ENCODE data around the gene RP9.

GRCh38 chr7:33107136-33108066 is 1.8 kb downstream of the RP9 start:
- TF ChIP-seq CTCF (conservative IDR thresholded peaks at IDR 0.05) (peak; percentile 65), EZH2 (IDR thresholded peaks at IDR 0.05; ENCODE audit: low read depth) (no peak)

All from PC-9 (cell line).